HG03139 (cell line): ENCODE measurements around the gene MUSTN1.

Experiments
- ATAC-seq: cut with Tn5 transposase; IDR thresholded peaks from one replicate; pipeline ENCODE4 v1.9.1; 2021; ENCODE audit not compliant: unreplicated experiment

Gene MUSTN1

DNA sequence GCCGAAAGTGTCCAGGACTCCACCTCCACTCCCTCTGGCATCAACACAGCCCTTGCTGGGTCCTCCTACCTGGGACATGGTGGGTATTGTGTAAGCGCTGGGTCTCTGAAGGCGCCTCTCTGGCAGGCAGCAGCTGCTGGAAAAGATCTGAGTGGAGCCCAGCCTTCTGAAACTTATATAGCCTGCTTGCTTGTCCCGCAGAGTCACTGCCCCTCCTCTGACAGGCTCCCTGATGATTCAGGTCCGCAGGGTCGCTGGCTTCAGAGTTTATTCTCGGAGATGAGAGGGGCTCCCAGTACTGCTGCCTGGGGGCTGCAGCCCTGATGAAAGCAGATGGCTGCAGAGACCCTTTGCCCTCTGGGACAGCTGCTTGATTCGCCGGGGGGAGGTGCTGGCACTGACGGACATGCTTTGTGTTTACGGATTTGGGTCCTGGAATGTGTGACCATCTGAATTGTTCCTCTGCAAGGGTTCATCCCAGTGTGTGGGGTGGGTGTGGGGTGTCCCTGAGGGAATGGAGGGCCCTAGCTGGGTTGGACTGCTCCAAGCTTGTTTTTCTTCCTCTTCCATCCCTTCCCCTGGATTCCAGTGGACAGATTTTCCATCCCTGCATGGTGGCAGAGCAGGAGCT, at the start of gene MUSTN1:
MUSTN1 (minus strand) TSS at position 149 of the 631 bp plus-strand sequence; CDS start at position 78, 71 bp downstream.
- no peak for ATAC-seq

- no peak for ATAC-seq
These were observed 47.6 kb upstream of the MUSTN1 start for GRCh38 chr3:52882377-52882776.

GRCh38 chr3:52881871-52882270, 47.1 kb upstream of the MUSTN1 start:
- no peak for ATAC-seq

DNA sequence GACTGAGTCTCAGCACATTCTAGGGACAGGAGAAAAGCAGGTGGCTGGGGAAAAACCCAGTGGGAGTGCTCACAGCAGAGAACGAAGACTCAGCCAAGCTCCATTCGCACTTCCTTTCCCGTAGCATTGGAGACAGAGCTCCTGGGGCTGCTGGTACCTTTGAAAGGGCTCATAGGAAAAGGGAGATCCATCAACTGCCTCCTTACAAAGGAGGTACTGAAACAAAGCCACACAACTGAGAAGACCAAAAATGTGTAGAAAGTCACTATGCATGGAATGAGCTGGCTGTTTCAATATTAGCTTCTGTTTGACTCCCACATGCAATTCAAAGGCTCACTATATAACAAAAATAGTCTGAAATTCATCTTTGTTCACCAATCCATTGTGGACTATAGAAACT, 45.7 kb upstream of the MUSTN1 start:
- no peak for ATAC-seq

DNA sequence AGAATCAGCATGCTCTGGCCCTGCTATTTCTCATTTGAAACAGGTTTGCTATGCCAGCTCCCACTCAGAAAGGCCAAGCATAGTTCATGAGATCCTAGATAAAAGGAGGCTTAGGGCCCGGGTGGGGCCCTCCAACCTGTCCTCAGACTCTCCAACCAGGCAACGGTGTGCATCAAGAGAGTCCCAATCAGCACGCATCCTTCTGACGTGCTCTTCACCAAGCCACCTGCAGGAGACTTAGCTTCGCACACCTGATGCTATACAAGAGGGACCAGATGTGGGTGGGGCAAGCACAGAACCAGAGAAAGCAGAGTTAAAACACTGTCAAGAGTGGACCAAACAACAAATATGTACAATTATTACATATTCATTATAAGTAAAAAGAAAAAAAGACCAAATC, 45.2 kb upstream of the MUSTN1 start:
- no peak for ATAC-seq

DNA sequence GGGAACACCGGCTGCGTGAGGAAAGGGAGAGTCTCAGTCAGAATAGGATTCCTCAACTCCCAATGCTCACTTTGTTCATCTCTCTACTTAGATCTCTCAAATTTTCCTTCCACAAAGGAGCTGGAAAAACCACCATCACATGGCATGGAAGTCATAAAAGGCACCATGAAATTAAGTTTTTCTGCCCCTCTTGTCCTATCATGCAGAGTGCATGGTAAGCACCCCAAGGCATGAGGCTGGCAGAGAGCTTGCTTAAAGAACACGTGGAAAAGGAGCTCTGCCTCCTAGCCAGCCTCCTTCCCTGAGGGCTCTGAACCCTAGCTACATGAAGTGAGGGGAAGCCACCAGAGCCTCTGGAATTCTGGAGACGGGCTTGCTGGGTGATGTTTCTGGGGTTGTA, 44.8 kb upstream of the MUSTN1 start:
- no peak for ATAC-seq

- no peak for ATAC-seq
These were observed 44.3 kb upstream of the MUSTN1 start for GRCh38 chr3:52879090-52879489.

DNA sequence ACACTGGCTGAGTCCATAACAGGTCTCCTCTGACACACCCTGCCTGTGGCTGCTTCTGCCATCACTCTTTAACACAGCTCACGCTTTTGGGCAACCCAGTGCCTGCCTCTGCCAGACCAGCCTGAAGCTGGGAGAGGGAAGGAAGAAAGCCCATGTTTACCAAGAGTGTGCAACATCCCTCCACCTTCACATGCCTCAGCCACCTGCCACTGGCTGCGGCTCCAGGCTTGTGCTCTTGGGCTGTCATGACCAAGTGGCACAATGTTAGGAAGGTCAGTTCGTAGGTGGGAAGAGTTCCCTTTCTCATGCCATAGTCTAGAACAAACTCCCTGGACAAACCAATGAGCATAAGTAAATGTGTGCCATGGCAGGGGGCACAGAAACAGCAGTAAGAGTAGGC, 42.3 kb upstream of the MUSTN1 start:
- no peak for ATAC-seq

DNA sequence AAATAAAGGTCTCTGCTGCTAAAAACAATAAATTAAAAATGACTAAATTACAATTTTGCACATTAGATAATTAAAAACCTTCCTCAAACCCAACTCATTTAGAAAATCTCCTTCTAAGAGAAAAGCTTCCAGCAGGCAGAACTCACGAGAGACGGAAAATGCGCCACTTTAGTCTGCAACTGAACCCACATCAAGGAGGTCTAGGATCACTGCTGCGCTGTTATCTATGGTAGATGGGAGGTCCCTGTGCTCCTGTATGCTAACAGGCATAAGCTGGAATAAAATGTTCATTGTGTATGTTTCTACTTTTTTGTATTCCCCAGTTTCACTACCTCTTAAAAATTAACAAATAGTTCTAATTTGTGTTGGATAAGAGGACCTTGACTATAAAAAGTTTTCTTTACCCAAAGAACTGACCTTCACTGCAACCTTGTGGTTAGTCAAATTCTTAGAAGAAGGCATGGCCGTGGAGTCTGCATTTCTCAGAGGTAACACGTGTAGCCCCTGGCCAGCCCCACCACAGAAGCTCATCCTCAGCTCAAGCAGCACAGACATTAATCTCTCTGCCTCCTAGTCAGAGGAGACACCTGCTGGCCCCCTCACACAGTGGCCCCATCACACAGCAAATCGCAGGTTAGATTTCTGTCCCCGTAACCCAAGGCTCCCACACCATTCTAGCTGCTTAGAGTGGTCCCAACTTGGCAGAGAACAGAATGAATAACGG, 40.2 kb upstream of the MUSTN1 start:
- no peak for ATAC-seq

DNA sequence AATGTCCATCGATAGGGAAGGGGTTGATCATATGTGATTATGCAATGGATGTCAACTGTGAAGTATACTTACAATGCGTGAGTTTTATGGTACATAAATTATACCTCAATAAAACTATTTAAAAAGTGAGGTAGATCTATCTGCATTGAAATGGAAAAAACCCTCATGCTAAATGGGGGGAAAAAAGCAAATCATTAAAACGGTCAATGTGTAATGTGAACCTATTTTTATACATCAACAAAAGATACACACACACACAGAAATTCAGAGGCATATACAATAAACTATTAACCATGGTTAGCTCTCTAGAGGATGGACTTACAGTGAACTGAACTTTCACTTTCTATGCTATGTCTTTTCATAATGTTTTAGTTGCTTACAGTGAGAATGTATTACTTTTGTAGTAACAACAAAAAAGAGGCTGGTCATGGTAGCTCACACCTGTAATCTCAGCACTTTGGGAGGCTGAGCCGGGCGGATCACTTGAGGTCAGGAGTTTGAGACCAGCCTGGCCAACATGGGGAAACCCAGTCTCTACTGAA, 39.4 kb upstream of the MUSTN1 start:
- no peak for ATAC-seq

DNA sequence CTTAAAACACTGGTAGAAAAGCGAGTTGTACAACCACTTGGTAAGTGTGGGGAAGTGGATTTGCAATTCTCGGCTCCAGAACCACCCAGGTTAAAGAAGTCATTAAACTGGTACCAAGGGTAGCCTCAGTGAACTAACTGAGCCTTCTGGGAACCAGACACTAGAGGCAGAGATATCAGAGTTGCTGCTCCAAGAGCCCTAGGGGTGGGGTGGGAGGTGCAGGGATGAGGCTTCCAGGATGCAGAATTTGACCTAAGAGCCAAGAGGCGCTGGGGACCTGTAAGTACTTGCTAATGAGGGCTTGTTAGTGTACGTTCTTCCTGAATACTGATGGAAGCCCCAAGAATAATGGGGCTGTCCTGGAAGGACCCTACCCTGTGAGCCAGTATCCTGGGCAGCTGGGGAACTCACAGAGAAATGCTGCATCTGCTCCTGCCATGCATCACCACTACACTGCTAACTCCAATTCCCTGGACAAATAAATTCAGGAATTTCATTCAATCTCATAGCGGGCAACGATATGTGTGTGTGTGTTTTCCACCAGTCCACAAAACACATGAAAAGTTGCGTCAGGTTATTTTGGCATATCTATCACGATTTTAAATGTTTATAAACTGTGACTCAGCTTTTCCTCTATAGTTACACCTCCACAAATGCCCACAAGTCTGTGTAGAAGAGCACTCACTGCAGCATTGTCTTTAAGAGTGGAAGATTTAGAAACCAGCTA, 38.8 kb upstream of the MUSTN1 start:
- no peak for ATAC-seq

- no peak for ATAC-seq
These were observed 37.4 kb upstream of the MUSTN1 start for GRCh38 chr3:52872245-52872644.

GRCh38 chr3:52871761-52872160, 36.9 kb upstream of the MUSTN1 start:
- ATAC-seq = no peak

- no peak for ATAC-seq
These were observed 35.7 kb upstream of the MUSTN1 start for GRCh38 chr3:52870471-52870870.

DNA sequence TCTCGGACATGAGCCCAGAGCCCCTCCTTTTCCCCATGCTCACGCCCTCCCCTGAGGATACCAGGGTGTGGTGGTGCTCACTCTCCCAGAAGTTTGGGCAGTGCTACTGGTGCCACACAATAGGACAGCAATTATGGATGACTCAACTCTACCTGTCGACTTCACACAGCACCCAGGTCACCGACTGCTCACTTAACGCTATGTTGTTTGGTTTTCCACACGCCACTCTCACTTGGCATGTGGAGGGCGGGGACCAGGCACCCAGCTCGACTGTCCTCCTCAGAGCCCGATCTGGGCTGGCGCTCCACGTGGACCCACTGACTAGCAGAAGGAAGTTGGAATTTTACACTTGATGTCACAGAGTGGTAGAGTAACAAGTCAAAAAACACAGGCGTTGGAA, 31.6 kb upstream of the MUSTN1 start:
- ATAC-seq = no peak

GRCh38 chr3:52865994-52866393, 31.2 kb upstream of the MUSTN1 start:
- no peak for ATAC-seq

DNA sequence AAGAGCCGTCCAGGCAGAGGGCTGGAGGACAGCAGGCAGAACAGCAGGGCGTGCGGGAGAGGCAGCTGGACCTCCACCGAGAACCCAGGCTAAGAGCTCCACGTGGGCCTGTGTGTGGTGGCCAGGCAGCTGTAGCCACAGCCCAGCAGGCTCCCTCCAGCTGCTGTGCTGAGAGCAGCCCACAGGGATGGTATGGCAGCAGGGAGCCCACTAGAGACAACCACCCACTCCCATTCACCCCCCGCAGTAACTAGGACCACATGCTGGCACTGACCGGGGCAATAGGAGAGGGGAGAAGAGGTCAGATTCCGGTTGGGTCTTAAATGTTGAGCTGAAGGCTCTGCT, 25.6 kb upstream of the MUSTN1 start:
- no peak for ATAC-seq

DNA sequence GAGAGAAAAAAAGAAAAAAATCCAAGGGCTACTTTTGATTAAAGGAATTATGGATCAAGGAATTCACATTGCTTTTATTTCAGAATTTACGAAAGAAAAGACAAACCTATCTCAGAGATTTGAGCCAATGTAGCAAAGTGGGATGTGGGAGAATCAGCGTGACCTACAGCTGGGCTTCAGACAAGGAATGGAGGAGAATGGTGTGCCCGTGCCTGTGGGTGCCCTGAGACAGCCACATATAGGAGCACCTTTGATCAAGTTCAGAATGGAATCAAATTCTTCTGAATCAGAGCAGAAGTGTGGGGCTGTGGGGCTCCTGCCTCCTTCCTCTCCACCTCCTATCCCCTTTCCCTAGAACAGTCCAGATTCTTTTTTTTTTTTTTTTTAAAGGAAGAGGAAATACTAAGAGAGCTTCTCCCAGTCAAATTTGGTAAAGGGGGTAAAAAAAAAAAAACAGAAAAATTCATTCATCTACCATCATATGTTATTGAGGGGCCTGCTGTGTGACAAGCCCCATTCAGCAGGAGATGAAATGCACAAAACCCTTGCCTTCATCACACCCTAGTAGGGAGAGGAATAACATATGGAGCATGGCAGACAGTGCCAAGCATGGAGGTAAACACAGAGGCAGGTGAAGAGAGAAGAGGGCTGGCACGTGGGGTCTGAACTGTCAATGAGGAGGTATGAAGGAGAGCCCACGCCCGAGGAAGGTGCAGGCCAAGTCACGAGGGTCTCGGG, 25.0 kb upstream of the MUSTN1 start:
- ATAC-seq = no peak

- ATAC-seq = no peak
These were observed 23.0 kb upstream of the MUSTN1 start for GRCh38 chr3:52857864-52858263.

DNA sequence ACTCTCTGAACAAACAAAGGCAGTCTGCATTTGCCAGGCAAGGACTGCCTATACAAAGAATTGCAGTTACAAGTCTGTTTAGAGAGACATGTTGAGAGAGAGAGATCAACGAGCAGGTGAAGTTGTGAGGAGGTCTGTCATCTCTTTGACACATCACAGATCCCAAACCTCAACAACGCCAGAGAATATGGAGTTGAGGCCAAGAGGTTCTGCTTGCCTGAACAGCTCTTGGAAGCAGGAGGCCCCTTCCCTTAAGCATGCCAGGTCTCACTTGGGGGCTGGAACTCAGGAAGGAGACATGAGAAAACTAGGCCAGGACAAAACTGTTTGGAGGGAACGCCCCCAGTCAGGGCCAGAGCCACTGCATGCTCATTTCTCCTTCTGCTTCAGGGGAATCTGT, 22.3 kb upstream of the MUSTN1 start:
- no peak for ATAC-seq

DNA sequence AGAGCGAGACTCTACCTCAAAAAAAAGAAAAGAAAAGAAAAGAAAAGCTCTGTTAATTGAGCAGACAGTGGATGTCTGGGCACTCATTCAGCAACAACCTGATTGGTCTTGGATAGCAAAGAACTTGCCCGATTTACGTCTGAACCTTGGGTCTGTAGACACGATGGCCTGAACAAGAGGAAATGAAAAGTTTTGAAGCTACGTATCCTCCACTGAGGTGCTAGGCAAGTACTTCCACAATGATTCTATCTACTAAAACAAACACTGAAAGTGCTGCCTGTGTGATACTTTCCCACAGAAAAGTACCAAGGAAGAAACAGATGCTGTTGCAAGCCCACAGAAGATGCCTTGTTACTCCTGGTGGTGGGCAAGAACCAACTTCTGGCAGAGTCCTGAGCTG, 21.8 kb upstream of the MUSTN1 start:
- ATAC-seq = no peak
